ENCODE results near the gene DMD. TPM values are rescaled to one million over a fixed set of nuclear protein-coding genes. Genes with fewer than 3 reads are reported as not detected.

The DMD gene
- total RNA-seq, 4 donors from 2014 or later: 18.7 to 69.5 (median 38.5) TPM

DNA sequence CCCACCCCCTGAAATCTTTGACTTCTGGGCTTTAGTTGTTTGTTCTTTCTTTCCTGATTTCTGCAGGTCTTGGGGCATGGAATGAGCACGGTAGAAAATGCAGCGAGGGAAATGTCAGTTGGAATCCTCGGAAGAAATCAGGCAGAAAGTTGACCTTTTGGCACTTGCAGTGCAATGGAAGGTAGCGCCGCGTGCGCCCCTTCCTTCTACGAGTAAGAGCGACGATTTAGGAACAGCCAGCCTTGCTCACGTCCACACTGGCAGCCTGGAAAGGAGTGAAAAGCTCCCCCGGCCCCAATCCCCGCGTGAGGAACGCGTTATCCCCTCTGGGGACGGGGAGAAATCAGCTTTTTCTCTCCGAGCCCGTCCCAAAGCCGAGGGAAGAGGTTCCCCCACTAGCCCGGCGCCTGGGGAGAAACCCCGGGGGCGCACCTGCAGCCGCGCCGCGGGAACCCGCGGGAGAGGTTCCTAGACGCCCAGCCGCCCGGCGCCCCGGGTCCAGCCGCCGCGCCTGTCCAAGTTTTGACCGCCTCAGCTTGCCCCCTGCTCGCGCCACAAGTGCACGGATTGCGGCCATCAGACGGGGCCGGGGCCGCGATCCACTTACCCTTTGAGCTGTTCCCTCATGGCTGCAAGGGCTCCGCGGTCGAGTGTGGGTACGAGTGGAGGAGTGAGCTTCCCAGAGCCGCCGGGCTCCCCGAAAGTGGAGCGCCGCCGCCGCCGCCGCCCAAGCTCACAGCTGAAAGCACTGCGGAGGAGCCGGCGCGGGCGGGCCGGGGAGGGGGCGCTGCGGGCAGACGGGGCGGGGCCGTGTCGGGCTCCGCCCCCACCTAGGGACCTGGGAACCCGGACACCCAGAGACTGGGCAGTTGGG is 1944.9 kb downstream of the DMD start:
- no peak for TF ChIP-seq POLR2AphosphoS5 (IDR thresholded peaks at IDR 0.05)
- TF ChIP-seq EP300 (IDR thresholded peaks at IDR 0.05): no peak
- TF ChIP-seq POLR2A (IDR thresholded peaks at IDR 0.05): no peak
- TF ChIP-seq, protein P1, sequence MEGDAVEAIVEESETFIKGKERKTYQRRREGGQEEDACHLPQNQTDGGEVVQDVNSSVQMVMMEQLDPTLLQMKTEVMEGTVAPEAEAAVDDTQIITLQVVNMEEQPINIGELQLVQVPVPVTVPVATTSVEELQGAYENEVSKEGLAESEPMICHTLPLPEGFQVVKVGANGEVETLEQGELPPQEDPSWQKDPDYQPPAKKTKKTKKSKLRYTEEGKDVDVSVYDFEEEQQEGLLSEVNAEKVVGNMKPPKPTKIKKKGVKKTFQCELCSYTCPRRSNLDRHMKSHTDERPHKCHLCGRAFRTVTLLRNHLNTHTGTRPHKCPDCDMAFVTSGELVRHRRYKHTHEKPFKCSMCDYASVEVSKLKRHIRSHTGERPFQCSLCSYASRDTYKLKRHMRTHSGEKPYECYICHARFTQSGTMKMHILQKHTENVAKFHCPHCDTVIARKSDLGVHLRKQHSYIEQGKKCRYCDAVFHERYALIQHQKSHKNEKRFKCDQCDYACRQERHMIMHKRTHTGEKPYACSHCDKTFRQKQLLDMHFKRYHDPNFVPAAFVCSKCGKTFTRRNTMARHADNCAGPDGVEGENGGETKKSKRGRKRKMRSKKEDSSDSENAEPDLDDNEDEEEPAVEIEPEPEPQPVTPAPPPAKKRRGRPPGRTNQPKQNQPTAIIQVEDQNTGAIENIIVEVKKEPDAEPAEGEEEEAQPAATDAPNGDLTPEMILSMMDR (IDR thresholded peaks at IDR 0.05): no peak
- H3K36me3 ChIP-seq: no peaks in the 10 kb centered on the region
- H3K9me3 ChIP-seq: no peaks in the 10 kb centered on the region
- peak; percentile 72 to 75 for DNase-seq (ENCODE audit: low spot score in 2 of 2)
- H3K27ac ChIP-seq: peak overlapping the region; percentile 75
- H3K4me1 ChIP-seq: no peaks in the 10 kb centered on the region
- no peaks in the 10 kb centered on the region for H3K27me3 ChIP-seq
- WGBS: 19% methylated on average over 40 of the region's 74 CpGs
- peak overlapping the region; percentile 68 for H3K4me3 ChIP-seq

DNA sequence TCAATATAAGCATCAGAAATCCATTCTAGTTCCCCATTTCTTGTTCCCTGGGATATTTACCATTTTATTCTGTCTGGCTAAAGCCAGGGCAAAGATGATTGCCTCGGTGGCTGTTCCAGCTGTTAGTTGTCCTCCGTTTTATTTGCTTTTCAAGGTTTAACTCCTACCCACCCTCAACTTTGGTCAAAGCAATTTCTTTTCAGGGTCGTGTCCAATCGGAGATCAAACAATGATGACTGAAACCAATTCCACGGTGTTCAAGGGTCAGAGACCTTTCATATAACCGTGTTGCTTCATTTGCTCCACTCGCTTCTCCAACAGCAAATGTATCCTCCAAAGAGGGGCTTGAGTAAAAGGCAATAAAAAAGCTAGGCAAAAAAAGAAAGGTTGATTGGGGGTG is 1946.0 kb downstream of the DMD start:
- Histone ChIP-seq H3K27ac (no peak overlapping the region), H3K27me3 (no peaks in the 10 kb centered on the region), H3K9me3 (no peaks in the 10 kb centered on the region), H3K36me3 (no peaks in the 10 kb centered on the region), H3K4me3 (peak overlapping the region; percentile 68), H3K4me1 (no peaks in the 10 kb centered on the region)
- no peak for DNase-seq (ENCODE audit: low spot score in 2 of 2)
- 60% methylated on average over 7 of the region's 7 CpGs for WGBS
- TF ChIP-seq POLR2AphosphoS5 (IDR thresholded peaks at IDR 0.05): no peak
- TF ChIP-seq, protein P1 (IDR thresholded peaks at IDR 0.05): no peak
- no peak for TF ChIP-seq EP300 (IDR thresholded peaks at IDR 0.05)
- TF ChIP-seq POLR2A (IDR thresholded peaks at IDR 0.05): no peak

GRCh38 chrX:31260351-31260750 is 1951.0 kb downstream of the DMD start:
- Histone ChIP-seq H3K27ac (no peak overlapping the region), H3K36me3 (no peaks in the 10 kb centered on the region), H3K9me3 (no peaks in the 10 kb centered on the region), H3K4me3 (no peak overlapping the region), H3K4me1 (no peaks in the 10 kb centered on the region), H3K27me3 (no peaks in the 10 kb centered on the region)
- TF ChIP-seq EP300 (IDR thresholded peaks at IDR 0.05) (no peak), POLR2A (IDR thresholded peaks at IDR 0.05) (no peak), POLR2AphosphoS5 (IDR thresholded peaks at IDR 0.05) (no peak)
- TF ChIP-seq, protein P1 (IDR thresholded peaks at IDR 0.05): no peak
- WGBS: 73% methylated on average over 5 of the region's 5 CpGs
- no peak for DNase-seq (ENCODE audit: low spot score in 2 of 2)

DNA sequence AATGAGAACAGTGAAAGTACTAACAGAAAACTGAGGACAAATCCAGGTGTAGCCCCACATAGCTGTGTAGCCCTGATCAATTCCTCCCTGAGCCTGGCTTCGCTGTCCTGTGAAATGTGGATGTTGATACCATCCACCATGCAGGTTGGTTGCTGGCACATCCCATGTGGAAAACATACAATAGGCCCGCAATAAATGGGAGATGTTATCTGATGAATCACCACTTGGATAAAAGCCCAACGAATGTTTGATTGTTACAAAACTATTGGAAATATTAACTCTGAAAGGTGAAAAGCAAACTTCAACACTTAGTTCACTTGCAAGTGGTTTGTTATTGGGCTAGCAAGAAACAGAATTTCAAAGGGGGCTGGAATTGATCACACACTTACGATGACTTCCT is 1953.2 kb downstream of the DMD start:
- 60% methylated on average over 4 of the region's 4 CpGs for WGBS
- Histone ChIP-seq H3K27ac (no peak overlapping the region), H3K27me3 (no peaks in the 10 kb centered on the region), H3K9me3 (no peaks in the 10 kb centered on the region), H3K4me3 (no peak overlapping the region), H3K36me3 (no peaks in the 10 kb centered on the region), H3K4me1 (no peaks in the 10 kb centered on the region)
- TF ChIP-seq EP300 (IDR thresholded peaks at IDR 0.05): no peak
- no peak for TF ChIP-seq POLR2AphosphoS5 (IDR thresholded peaks at IDR 0.05)
- TF ChIP-seq, protein P1 (IDR thresholded peaks at IDR 0.05): no peak
- TF ChIP-seq POLR2A (IDR thresholded peaks at IDR 0.05): no peak
- DNase-seq (ENCODE audit: low spot score in 2 of 2): no peak

DNA sequence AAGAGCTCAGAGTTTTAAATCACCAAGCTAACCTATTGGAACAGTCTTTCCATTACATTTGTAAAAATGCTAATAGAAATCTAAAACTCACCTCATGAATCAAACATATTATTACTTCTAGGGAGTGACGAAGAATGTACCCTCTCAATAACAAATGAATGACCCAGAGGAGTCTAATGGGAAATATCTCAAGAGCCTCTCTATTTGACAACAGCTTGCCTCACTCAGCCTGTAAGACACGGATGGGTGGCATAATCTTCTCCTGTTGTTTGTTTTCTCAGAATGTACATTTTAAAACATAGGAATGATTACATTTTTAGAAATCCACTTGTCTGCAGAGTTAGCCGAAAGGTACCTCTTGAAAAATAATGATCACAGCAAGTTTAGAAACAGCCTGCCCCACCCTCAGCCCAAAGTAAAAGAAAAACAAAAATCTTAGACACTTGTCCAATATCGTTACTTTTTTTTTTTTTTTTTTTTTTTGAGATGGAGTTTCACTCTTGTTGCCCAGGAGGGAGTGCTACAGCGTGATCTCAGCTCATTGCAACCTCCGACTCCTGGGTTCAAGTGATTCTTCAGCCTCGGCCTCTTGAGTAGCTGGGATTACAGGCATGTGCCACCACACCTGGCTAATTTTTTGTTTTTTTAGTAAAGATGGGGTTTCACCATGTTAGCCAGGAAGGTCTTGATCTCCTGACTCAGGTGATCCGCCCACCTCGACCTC is 1955.9 kb downstream of the DMD start:
- no peak overlapping the region for H3K27ac ChIP-seq
- no peaks in the 10 kb centered on the region for H3K27me3 ChIP-seq
- no peak for TF ChIP-seq EP300 (IDR thresholded peaks at IDR 0.05)
- TF ChIP-seq, protein P1 (IDR thresholded peaks at IDR 0.05): no peak
- TF ChIP-seq POLR2AphosphoS5 (IDR thresholded peaks at IDR 0.05): no peak
- no peak for TF ChIP-seq POLR2A (IDR thresholded peaks at IDR 0.05)
- H3K4me1 ChIP-seq: no peaks in the 10 kb centered on the region
- WGBS: 78% methylated on average over 9 of the region's 9 CpGs
- no peak overlapping the region for H3K4me3 ChIP-seq
- no peaks in the 10 kb centered on the region for H3K9me3 ChIP-seq
- no peak for DNase-seq (ENCODE audit: low spot score in 2 of 2)
- no peaks in the 10 kb centered on the region for H3K36me3 ChIP-seq
